Measurements from ENCODE around the gene SLC43A1.

GRCh38 chr11:57460022-57460757, 55.3 kb downstream of the SLC43A1 start, which contains the start of gene RTN4RL2:
- TF ChIP-seq CTCF (IDR thresholded peaks at IDR 0.05) (peak; percentile 58), E2F4 (CRISPR knock-in tag; IDR thresholded peaks at IDR 0.05; ENCODE audit: borderline replicate concordance, low read depth) (no peak), NR3C1 (CRISPR knock-in tag; conservative IDR thresholded peaks at IDR 0.05; ENCODE audit: low read depth) (no peak), JUN (CRISPR knock-in tag; IDR thresholded peaks at IDR 0.05) (no peak), FOXP1 (CRISPR knock-in tag; IDR thresholded peaks at IDR 0.05; ENCODE audit: borderline replicate concordance) (no peak), TCF7 (CRISPR knock-in tag; IDR thresholded peaks at IDR 0.05; ENCODE audit: low read depth) (no peak), ZNF423 (CRISPR knock-in tag; IDR thresholded peaks at IDR 0.05) (no peak), FOXJ3 (CRISPR knock-in tag; IDR thresholded peaks at IDR 0.05; ENCODE audit: borderline replicate concordance) (no peak), FOXP4 (CRISPR knock-in tag; IDR thresholded peaks at IDR 0.05) (no peak), ZSCAN18 (CRISPR knock-in tag; IDR thresholded peaks at IDR 0.05) (no peak)
- TF ChIP-seq, protein P1, sequence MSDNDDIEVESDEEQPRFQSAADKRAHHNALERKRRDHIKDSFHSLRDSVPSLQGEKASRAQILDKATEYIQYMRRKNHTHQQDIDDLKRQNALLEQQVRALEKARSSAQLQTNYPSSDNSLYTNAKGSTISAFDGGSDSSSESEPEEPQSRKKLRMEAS (CRISPR knock-in tag; IDR thresholded peaks at IDR 0.05), result no peak
